HG03175 (cell line): ENCODE measurements around the gene DCC.

Experiments
- ATAC-seq: cut with Tn5 transposase; IDR thresholded peaks from one replicate; pipeline ENCODE4 v1.9.1; 2021; ENCODE audit warnings: mild to moderate bottlenecking, moderate library complexity; ENCODE audit not compliant: unreplicated experiment

Gene DCC

GRCh38 chr18:53543711-53544110 lies 1203.7 kb downstream of the DCC start:
- no peak for ATAC-seq

GRCh38 chr18:53544917-53545316 lies 1204.9 kb downstream of the DCC start:
- no peak for ATAC-seq

GRCh38 chr18:53551868-53552426 lies 1212.0 kb downstream of the DCC start:
- ATAC-seq = no peak

DNA sequence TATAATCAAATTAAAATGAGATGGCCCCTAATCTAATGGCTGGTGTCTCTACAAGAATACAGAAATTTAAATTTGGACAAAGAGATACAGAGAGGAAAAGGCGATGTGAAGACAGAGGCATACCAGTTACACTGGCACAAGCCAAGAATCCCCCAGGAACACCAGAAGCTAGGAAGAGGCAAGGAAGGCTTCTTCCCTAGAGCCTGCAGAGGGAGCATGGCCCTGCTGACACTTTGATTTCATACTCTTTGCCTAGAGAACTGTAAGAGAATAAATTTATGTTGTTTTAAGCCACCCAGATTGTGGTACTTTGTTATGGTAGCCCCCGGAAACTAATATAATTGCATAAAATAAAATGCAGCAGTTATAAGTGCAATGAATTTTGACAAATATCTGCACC lies 1213.0 kb downstream of the DCC start:
- ATAC-seq = no peak

- no peak for ATAC-seq
These were observed 1216.5 kb downstream of the DCC start for GRCh38 chr18:53556450-53556849.

DNA sequence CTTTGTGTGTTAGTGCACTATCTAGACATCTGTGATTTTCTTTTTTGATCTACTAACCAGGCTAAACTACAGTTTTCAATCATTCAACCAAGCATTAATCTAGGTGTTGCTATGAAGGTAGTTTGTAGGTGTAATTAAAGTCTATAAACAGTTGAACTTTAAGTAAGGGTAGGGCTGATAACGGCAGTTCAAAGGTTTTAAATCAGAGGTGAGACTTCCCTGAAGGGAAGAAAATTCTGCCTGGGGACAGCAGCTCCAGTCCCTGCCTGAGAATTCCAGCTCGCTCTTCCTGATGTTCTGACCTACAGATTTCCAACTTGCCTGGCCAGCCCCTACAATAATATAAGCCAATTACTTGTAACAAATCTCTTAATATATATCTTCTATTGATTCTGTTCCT lies 1220.5 kb downstream of the DCC start:
- ATAC-seq = no peak

DNA sequence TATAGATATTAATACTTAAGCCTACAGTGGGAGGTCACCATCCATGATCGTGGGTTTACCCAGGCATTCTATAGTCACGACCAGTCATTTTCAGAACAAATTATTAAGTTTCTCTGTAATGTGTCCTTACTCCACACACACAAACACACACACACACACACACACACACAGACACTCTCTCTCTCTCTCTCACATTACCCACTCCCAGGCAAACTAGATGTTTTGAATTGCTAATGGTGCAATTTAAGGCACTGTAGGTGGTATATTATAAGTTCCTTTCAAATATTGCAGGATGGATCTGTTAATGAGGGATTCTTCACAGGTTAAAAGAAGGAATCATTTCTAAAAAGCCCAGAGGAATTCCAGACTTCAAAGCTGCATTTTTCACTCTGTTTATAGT lies 1226.6 kb downstream of the DCC start:
- ATAC-seq = no peak

GRCh38 chr18:53567929-53568574 lies 1228.1 kb downstream of the DCC start:
- ATAC-seq = no peak
